EL (cell line): Measurements from ENCODE around the gene ADIPOR1.
"Not testable (repeated sequence)": the region's sequence is repeated elsewhere in the genome, so short reads cannot be mapped to it uniquely, and the experiment has no call there.

Source experiments
- DNase-seq: peaks from one replicate; pipeline ENCODE4 v3.0.0-alpha.2; 2016

ADIPOR1 gene

GRCh38 chr1:202968351-202968750 is 10.2 kb upstream of the ADIPOR1 start:
- DNase-seq, result no peak

GRCh38 chr1:202967684-202968281 is 9.7 kb upstream of the ADIPOR1 start:
- no peak for DNase-seq

GRCh38 chr1:202966006-202966898 is 8.1 kb upstream of the ADIPOR1 start:
- no peak for DNase-seq

- DNase-seq, result peak; percentile 13
Observed at GRCh38 chr1:202965422-202965821, 7.3 kb upstream of the ADIPOR1 start.

- peak; percentile 45 for DNase-seq
Observed at GRCh38 chr1:202964791-202965410, 6.8 kb upstream of the ADIPOR1 start.

- DNase-seq, result no peak
Observed at GRCh38 chr1:202961220-202961880, 3.2 kb upstream of the ADIPOR1 start.

GRCh38 chr1:202959276-202959620 is 1.1 kb upstream of the ADIPOR1 start:
- DNase-seq, result peak; percentile 66

- no peak for DNase-seq
Observed at GRCh38 chr1:202958544-202959275, 598 bp upstream of the ADIPOR1 start.

GRCh38 chr1:202956969-202957368 is 1.1 kb downstream of the ADIPOR1 start:
- DNase-seq, result no peak

- DNase-seq, result no peak
Observed at GRCh38 chr1:202954057-202954745, 3.9 kb downstream of the ADIPOR1 start.

GRCh38 chr1:202953392-202953791 is 4.7 kb downstream of the ADIPOR1 start:
- DNase-seq, result no peak

- peak; percentile 38 for DNase-seq
Observed at GRCh38 chr1:202952818-202953217, 5.3 kb downstream of the ADIPOR1 start.

GRCh38 chr1:202952099-202952498 is 6.0 kb downstream of the ADIPOR1 start:
- DNase-seq, result no peak

GRCh38 chr1:202951437-202951836 is 6.7 kb downstream of the ADIPOR1 start:
- no peak for DNase-seq

GRCh38 chr1:202945483-202945882 is 12.6 kb downstream of the ADIPOR1 start:
- DNase-seq, result no peak

GRCh38 chr1:202944438-202944921 is 13.6 kb downstream of the ADIPOR1 start:
- DNase-seq, result no peak

GRCh38 chr1:202942426-202942825 is 15.7 kb downstream of the ADIPOR1 start:
- no peak for DNase-seq

GRCh38 chr1:202941372-202941771 is 16.7 kb downstream of the ADIPOR1 start:
- no peak for DNase-seq

- no peak for DNase-seq
Observed at GRCh38 chr1:202940561-202940960, 17.6 kb downstream of the ADIPOR1 start.

- DNase-seq, result no peak
Observed at GRCh38 chr1:202938287-202938925, 19.7 kb downstream of the ADIPOR1 start.

GRCh38 chr1:202936409-202936808 is 21.7 kb downstream of the ADIPOR1 start:
- DNase-seq, result not testable (repeated sequence)
